ENCODE results near the gene HLA-A.

DNA sequence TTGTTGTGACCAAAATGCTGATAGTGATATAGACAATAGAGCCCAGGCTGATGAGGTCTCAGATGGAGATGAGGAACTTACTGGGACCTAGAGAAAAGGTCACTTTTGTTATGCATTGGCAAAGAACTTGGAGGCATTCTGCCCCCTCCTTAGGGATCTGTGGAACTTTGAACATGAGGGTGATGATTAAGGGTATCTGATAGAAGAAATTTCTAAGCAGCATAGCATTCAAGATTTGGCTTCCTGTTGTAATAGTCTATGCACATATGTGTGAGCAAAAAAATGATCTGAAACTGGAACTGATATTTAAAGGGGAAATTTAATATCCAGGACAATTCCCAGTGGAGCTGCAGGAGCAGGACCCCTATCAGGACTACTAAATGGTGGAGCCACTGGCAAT lies 17.1 kb downstream of the HLA-A start:
- TF ChIP-seq, protein P1, sequence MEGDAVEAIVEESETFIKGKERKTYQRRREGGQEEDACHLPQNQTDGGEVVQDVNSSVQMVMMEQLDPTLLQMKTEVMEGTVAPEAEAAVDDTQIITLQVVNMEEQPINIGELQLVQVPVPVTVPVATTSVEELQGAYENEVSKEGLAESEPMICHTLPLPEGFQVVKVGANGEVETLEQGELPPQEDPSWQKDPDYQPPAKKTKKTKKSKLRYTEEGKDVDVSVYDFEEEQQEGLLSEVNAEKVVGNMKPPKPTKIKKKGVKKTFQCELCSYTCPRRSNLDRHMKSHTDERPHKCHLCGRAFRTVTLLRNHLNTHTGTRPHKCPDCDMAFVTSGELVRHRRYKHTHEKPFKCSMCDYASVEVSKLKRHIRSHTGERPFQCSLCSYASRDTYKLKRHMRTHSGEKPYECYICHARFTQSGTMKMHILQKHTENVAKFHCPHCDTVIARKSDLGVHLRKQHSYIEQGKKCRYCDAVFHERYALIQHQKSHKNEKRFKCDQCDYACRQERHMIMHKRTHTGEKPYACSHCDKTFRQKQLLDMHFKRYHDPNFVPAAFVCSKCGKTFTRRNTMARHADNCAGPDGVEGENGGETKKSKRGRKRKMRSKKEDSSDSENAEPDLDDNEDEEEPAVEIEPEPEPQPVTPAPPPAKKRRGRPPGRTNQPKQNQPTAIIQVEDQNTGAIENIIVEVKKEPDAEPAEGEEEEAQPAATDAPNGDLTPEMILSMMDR (IDR thresholded peaks at IDR 0.05), result no peak
- TF ChIP-seq EP300 (IDR thresholded peaks at IDR 0.05) (no peak), POLR2A (IDR thresholded peaks at IDR 0.05) (no peak)
